LNCAP (cell line): ENCODE measurements around the gene MXD1.

Experiments
- TF ChIP-seq, protein P1 (sequence below): fragments of 450-650 bp; IDR thresholded peaks from 2 replicates; pipeline ENCODE4 v1.5.1; 2017; ENCODE audit warnings: mild to moderate bottlenecking

Gene MXD1

DNA sequence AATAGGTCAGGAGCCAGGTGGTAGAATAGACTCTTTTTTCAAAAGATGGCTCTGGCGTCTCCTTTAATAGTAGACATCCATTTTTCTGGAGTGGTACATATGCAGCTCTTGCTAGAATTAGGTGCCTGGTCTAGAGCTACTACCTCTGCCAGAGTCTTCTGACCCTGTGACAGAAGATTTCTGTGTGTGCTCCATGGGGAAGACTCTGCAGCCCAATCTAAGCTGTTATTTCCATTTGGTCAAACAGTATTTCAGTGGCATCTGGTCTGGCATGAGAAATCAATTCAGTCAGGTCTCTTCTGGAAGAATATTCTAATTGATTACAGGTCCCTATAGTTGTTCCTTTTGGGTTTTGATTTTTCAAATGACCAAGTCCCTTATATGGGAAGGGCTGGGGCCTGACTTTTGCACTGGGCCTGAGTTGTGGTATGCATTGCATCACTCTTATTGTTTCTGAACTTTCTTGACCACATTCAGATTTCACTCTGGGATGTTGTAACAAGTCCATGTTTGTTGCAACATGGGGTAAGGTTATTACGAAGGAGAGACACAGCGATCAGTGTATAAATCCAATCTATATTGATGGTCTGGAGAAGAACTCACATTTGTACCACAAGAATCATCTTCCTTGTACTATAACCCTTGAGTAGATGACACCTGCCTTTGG, 12.1 kb downstream of the MXD1 start:
- TF ChIP-seq, protein P1, sequence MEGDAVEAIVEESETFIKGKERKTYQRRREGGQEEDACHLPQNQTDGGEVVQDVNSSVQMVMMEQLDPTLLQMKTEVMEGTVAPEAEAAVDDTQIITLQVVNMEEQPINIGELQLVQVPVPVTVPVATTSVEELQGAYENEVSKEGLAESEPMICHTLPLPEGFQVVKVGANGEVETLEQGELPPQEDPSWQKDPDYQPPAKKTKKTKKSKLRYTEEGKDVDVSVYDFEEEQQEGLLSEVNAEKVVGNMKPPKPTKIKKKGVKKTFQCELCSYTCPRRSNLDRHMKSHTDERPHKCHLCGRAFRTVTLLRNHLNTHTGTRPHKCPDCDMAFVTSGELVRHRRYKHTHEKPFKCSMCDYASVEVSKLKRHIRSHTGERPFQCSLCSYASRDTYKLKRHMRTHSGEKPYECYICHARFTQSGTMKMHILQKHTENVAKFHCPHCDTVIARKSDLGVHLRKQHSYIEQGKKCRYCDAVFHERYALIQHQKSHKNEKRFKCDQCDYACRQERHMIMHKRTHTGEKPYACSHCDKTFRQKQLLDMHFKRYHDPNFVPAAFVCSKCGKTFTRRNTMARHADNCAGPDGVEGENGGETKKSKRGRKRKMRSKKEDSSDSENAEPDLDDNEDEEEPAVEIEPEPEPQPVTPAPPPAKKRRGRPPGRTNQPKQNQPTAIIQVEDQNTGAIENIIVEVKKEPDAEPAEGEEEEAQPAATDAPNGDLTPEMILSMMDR = no peak

DNA sequence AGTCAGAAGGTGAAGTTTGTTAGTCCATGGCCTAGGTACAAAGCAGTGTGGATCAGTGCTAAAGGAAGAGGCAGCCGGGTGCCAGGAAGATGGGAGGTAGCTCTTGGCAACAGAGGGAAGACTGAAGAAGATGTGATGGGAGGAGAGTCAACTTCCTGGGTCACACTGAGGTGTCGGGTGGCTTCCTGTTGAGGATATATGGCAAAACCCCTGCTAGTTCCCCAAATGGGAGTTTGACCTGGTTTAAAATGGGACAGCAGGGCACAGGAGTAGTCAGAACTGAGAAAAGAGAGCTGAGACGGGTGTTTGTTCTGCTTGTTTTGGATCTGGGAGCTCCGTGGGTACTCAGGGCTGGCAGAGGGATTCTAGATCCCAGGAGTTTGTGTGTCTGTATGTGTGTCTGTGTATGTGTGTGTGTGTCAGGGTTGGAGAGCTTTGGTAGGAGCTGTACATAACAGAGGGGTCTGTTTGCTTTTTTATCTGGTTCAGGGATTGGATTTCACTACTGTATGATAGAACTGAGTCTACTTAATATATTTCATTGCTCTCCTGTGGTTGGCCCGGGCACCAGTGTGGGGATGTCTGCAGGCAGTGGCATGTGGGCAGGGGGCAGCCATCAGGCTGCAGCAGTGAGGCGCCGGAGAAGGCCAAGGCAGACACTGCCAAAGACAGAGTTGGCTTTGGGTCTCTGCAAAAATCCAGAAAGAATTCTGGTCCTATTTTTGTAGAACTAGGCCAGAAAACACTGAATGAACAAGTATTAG, 17.1 kb downstream of the MXD1 start:
- TF ChIP-seq, protein P1 = no peak

DNA sequence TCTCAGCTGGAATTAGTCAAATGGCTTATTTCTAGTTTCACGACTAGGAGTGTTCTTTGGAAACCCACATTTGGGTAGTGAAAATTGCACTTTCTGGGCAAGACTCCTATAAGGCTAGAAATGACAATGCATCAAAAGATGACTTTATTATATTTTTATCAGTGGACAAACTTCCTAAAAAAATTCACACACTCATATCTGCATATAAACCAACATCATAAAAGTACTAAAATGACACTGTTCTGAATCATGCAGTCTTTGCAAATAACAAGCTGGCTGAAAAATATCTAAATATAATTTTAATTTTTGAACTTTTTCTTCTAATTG, 17.6 kb downstream of the MXD1 start:
- TF ChIP-seq, protein P1 = no peak

DNA sequence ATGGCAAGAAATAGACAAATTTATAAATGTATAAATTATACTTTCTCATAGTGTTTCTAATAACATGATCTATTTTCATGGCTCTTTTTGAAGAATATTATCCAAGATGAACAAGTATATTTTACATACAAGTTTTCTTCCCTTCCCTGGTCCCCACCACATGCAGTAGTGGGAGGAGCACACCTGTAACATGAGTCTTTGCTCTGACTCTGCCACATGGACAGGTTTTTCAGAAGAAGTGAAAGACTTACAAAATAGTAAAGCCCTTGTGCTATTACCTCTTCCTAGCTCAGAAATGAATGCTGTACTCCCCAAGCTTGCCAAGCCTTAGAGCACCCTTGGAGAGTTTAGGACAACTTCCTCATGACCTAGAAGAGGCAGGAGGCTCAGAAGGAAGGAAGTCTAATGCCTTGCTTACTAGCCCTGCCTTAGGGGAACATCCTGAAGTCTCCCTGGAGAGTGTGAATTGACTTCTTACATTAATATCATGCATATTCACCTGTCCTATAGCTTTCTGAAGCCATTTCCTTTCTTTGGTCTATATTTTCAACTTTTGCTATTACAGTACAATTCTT, 18.4 kb downstream of the MXD1 start:
- TF ChIP-seq, protein P1 = no peak

DNA sequence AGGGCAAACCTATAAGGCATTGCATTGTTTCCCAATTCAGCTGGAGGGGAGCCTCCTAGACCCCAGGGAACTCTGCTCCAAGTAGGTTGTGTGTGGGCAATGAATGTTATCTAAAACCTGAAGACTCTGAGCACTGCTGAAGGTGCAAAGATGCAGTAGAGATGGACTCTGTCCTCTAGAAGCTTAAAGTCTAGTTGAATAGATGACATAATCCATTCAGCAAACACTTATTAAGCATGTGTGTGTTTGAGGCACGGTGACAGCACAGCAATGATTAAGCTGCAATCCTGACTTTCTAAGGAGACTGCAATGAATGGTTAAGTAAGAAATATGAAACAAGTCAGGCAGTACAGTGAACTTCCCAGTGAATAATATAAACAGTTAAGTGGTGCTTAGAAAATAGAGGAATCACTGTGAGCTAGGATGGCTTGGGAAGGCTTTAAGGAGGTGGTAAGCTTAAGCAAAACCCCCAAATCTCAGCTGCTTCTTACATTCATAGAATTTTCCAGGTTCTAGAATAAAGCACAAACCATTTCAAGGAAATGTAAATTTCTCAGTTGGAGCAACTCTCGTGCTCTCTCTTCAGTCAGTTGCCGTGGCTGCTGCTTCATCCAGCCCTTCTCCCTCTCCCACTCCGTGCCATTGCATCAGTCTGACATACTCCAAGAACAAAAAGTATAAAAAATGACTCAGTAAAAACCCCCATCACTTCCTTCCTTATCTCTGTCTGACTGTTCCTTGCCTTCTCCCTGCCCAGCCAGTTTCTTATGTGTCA, 19.1 kb downstream of the MXD1 start:
- TF ChIP-seq, protein P1 = no peak

DNA sequence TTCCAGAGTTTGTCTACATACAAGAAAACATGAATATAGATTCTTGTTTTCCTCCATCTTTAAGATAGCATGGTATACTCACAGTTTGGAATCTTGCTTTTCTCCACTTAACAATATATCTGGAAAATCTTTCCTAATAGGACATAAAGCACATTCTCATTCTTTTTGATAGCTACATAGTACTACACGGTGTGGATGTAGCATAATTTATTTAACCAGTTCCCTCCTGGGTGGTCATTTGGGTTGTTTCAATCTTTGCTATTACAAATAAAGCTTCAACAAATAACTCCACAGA, 19.7 kb downstream of the MXD1 start:
- TF ChIP-seq, protein P1 = no peak

DNA sequence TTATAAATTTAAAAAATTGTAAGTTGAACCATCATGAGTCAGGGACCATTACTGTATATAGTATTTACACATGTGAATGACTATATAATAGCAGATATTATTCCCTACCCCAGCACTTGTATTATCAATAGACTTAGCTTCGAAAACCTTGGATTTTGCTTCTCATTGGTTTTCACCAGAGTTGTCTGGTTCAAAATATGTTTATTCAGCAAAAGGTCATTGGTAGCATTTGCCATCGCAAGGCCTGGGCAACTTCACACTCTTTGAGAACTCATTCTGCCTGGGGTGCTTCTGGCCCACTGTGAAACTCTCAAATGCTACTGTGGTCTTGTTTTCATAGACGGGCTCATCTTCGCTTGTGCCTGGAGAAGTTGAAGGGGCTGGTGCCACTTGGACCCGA, 20.1 kb downstream of the MXD1 start:
- TF ChIP-seq, protein P1 = no peak
